Liver (tissue), 3 donors: ENCODE data around the gene PKD2L1.

ENCODE experiments used
- FOXA1 ChIP-seq: IDR thresholded peaks from 2 replicates; pipeline ENCODE4 v1.6.1; 2016; ENCODE audit warnings: antibody characterized with exemption
- HNF4A ChIP-seq, 2 donors: conservative IDR thresholded peaks; 2 replicates each; pipeline ENCODE4 v1.6.1; 2016; ENCODE audit warnings: antibody characterized with exemption in 2 of 2, mild to moderate bottlenecking in 2 of 2
- HNF4G ChIP-seq: IDR thresholded peaks from 2 replicates; pipeline ENCODE4 v1.6.1; 2016; ENCODE audit warnings: antibody characterized with exemption
- JUND ChIP-seq, 2 donors: IDR thresholded peaks; 2 replicates each; pipeline ENCODE4 v1.6.1; 2016; ENCODE audit warnings: antibody characterized with exemption in 2 of 2
- RAD21 ChIP-seq, 2 donors: IDR thresholded peaks; 2 replicates each; pipeline ENCODE4 v1.6.1; 2016; ENCODE audit warnings: antibody characterized with exemption in 2 of 2, mild to moderate bottlenecking in 2 of 2
- TAF1 ChIP-seq: conservative IDR thresholded peaks from 2 replicates; pipeline ENCODE4 v1.6.1; 2016; ENCODE audit warnings: antibody characterized with exemption, mild to moderate bottlenecking
- TF ChIP-seq, protein P1 (sequence below): fragments of 150-350 bp; IDR thresholded peaks from 2 replicates; pipeline ENCODE4 v1.5.1; 2017; ENCODE audit warnings: improper control_type of control experiment, low read depth, low read length; ENCODE audit not compliant: missing input control
- TF ChIP-seq, protein P2 (sequence below): IDR thresholded peaks from 2 replicates; pipeline ENCODE4 v1.6.1; 2016; ENCODE audit warnings: antibody characterized with exemption
- TF ChIP-seq, protein P3 (sequence below): IDR thresholded peaks from 2 replicates; pipeline ENCODE4 v1.6.1; 2016; ENCODE audit warnings: antibody characterized with exemption, mild to moderate bottlenecking
- TF ChIP-seq, protein P4 (sequence below): IDR thresholded peaks from 2 replicates; pipeline ENCODE4 v1.6.1; 2016; ENCODE audit warnings: antibody characterized with exemption
- TF ChIP-seq, protein P5 (sequence below): IDR thresholded peaks from 2 replicates; pipeline ENCODE4 v1.6.1; 2016; ENCODE audit warnings: antibody characterized with exemption
- donor health status: healthy.
- donor health status: healthy.

DNA sequence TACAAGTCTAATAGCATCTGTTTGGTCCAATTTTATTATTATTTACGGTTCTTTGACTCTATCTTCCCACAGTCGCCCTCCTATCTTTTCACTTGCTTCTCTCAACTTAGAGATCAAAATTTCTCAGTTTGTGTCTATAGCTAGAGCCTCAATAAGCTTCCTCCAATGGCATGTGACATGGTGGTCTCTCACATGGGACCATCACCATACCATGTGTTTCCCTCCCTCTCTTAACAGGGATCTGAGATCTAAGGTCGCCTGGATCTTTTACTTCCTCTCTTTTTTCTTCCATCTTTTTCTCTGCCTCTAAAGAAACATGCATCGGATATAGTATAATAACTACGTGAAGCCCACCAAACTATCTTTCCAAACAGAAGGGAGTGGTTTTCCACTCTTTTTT lies 1.8 kb downstream of the PKD2L1 start:
- TF ChIP-seq, protein P1, sequence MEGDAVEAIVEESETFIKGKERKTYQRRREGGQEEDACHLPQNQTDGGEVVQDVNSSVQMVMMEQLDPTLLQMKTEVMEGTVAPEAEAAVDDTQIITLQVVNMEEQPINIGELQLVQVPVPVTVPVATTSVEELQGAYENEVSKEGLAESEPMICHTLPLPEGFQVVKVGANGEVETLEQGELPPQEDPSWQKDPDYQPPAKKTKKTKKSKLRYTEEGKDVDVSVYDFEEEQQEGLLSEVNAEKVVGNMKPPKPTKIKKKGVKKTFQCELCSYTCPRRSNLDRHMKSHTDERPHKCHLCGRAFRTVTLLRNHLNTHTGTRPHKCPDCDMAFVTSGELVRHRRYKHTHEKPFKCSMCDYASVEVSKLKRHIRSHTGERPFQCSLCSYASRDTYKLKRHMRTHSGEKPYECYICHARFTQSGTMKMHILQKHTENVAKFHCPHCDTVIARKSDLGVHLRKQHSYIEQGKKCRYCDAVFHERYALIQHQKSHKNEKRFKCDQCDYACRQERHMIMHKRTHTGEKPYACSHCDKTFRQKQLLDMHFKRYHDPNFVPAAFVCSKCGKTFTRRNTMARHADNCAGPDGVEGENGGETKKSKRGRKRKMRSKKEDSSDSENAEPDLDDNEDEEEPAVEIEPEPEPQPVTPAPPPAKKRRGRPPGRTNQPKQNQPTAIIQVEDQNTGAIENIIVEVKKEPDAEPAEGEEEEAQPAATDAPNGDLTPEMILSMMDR = no peak
- TF ChIP-seq, protein P2, sequence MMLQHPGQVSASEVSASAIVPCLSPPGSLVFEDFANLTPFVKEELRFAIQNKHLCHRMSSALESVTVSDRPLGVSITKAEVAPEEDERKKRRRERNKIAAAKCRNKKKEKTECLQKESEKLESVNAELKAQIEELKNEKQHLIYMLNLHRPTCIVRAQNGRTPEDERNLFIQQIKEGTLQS = no peak
- TF ChIP-seq JUND (IDR thresholded peaks at IDR 0.05) = no peak
- TF ChIP-seq RAD21 (IDR thresholded peaks at IDR 0.05) = no peak
- no peak for TF ChIP-seq TAF1
- TF ChIP-seq, protein P3, sequence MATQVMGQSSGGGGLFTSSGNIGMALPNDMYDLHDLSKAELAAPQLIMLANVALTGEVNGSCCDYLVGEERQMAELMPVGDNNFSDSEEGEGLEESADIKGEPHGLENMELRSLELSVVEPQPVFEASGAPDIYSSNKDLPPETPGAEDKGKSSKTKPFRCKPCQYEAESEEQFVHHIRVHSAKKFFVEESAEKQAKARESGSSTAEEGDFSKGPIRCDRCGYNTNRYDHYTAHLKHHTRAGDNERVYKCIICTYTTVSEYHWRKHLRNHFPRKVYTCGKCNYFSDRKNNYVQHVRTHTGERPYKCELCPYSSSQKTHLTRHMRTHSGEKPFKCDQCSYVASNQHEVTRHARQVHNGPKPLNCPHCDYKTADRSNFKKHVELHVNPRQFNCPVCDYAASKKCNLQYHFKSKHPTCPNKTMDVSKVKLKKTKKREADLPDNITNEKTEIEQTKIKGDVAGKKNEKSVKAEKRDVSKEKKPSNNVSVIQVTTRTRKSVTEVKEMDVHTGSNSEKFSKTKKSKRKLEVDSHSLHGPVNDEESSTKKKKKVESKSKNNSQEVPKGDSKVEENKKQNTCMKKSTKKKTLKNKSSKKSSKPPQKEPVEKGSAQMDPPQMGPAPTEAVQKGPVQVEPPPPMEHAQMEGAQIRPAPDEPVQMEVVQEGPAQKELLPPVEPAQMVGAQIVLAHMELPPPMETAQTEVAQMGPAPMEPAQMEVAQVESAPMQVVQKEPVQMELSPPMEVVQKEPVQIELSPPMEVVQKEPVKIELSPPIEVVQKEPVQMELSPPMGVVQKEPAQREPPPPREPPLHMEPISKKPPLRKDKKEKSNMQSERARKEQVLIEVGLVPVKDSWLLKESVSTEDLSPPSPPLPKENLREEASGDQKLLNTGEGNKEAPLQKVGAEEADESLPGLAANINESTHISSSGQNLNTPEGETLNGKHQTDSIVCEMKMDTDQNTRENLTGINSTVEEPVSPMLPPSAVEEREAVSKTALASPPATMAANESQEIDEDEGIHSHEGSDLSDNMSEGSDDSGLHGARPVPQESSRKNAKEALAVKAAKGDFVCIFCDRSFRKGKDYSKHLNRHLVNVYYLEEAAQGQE = no peak
- TF ChIP-seq, protein P4, sequence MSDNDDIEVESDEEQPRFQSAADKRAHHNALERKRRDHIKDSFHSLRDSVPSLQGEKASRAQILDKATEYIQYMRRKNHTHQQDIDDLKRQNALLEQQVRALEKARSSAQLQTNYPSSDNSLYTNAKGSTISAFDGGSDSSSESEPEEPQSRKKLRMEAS = no peak
- TF ChIP-seq HNF4G = no peak
- no peak for TF ChIP-seq HNF4A (conservative IDR thresholded peaks at IDR 0.05)
- TF ChIP-seq, protein P5, sequence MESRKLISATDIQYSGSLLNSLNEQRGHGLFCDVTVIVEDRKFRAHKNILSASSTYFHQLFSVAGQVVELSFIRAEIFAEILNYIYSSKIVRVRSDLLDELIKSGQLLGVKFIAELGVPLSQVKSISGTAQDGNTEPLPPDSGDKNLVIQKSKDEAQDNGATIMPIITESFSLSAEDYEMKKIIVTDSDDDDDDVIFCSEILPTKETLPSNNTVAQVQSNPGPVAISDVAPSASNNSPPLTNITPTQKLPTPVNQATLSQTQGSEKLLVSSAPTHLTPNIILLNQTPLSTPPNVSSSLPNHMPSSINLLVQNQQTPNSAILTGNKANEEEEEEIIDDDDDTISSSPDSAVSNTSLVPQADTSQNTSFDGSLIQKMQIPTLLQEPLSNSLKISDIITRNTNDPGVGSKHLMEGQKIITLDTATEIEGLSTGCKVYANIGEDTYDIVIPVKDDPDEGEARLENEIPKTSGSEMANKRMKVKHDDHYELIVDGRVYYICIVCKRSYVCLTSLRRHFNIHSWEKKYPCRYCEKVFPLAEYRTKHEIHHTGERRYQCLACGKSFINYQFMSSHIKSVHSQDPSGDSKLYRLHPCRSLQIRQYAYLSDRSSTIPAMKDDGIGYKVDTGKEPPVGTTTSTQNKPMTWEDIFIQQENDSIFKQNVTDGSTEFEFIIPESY = no peak
- TF ChIP-seq FOXA1 = no peak
